K562 (cell line): Measurements from ENCODE around the gene ERAS. TPM values are rescaled to one million over a fixed set of nuclear protein-coding genes. Genes with fewer than 3 reads are reported as not detected.
A peak's percentile ranks its signal among the peaks of the same experiment; 100 is the strongest.

ENCODE experiments used
- ARID2 ChIP-seq: fragments of 450-650 bp; IDR thresholded peaks from 2 replicates; pipeline ENCODE4 v1.6.1; 2017; ENCODE audit warnings: antibody characterized with exemption, mild to moderate bottlenecking
- CCNT2 ChIP-seq: IDR thresholded peaks from 2 replicates; pipeline ENCODE4 v1.6.1; 2011; ENCODE audit warnings: borderline replicate concordance, low read depth, mild to moderate bottlenecking, moderate library complexity, mixed read lengths, low read length; ENCODE audit not compliant: insufficient read length; ENCODE audit errors: extremely low read depth
- EP300 ChIP-seq: IDR thresholded peaks from 2 replicates; pipeline ENCODE4 v1.6.1; 2012; ENCODE audit warnings: low read length, improper control_type of control experiment
- ETV5 ChIP-seq: sonication (generic); formaldehyde crosslinking; IDR thresholded peaks from 2 replicates; pipeline ENCODE4 v1.4.0; 2020; ENCODE audit warnings: low read depth, mild to moderate bottlenecking, missing genetic modification reagents
- ID3 ChIP-seq, 2 experiments: fragments of 250-450 bp in 1 of 2; fragments of 450-650 bp in 1 of 2; sonication (Bioruptor Pico) in 1 of 2; IDR thresholded peaks; 2 replicates each; pipeline versions ENCODE4 v1.6.1 to v1.8.0; 2016 to 2021; ENCODE audit warnings: mild to moderate bottlenecking in 2 of 2, moderate library complexity in 2 of 2, missing compliant biosample characterization in 1 of 2, missing genetic modification characterization in 1 of 2
- KHSRP ChIP-seq: fragments of 450-650 bp; IDR thresholded peaks from 2 replicates; pipeline ENCODE4 v1.6.1; 2017
- MAFF ChIP-seq: IDR thresholded peaks from 2 replicates; pipeline ENCODE4 v1.6.1; 2012; ENCODE audit warnings: low read length, improper control_type of control experiment
- NR2C1 ChIP-seq, 2 experiments: fragments of 450-650 bp; IDR thresholded peaks; 2 replicates each; pipeline ENCODE4 v1.6.1; 2017; ENCODE audit warnings: mild to moderate bottlenecking in 2 of 2, antibody characterized with exemption in 1 of 2, inconsistent platforms in 1 of 2, missing compliant biosample characterization in 1 of 2, missing genetic modification characterization in 1 of 2
- NR4A1 ChIP-seq, 2 experiments: fragments of 250-450 bp in 1 of 2; fragments of 450-650 bp in 1 of 2; sonication (Bioruptor Pico) in 1 of 2; IDR thresholded peaks; 2 replicates each; pipeline versions ENCODE4 v1.4.0 to v1.6.1; 2016 to 2020; ENCODE audit warnings: mild to moderate bottlenecking in 2 of 2, missing compliant biosample characterization in 1 of 2, missing genetic modification characterization in 1 of 2, moderate library complexity in 1 of 2
- POLR2A ChIP-seq: fragments of 450-650 bp; conservative IDR thresholded peaks from 2 replicates; pipeline ENCODE4 v1.6.1; 2016
- STAT6 ChIP-seq: sonication (generic); formaldehyde crosslinking; IDR thresholded peaks from 2 replicates; pipeline ENCODE4 v1.8.1; 2023; ENCODE audit warnings: mild to moderate bottlenecking, missing genetic modification reagents
- TAF1 ChIP-seq: IDR thresholded peaks from 2 replicates; pipeline ENCODE4 v1.6.1; 2011; ENCODE audit warnings: mild to moderate bottlenecking, low read length, moderate library complexity; ENCODE audit not compliant: insufficient read depth, control insufficient read depth, severe bottlenecking; ENCODE audit errors: extremely low read depth
- ZBTB7A ChIP-seq: IDR thresholded peaks from 2 replicates; pipeline ENCODE4 v1.6.1; 2011; ENCODE audit warnings: low read depth, mild to moderate bottlenecking, low read length, moderate library complexity, borderline replicate concordance; ENCODE audit not compliant: control insufficient read depth
- ZNF584 ChIP-seq: fragments of 200-800 bp; sonication (Bioruptor generic); IDR thresholded peaks from 2 replicates; pipeline ENCODE4 v1.6.1; 2016; ENCODE audit warnings: low read depth, mild to moderate bottlenecking, missing genetic modification characterization, missing compliant biosample characterization
- polyA plus RNA-seq, 8 experiments: library from polyadenylated mRNA; depleted of rRNA in 4 of 8; stranded (reverse) in 5 of 8; unstranded in 3 of 8; fragments of >200 nt; fragmentation: Nextera tagmentation in 2 of 8; fragmentation: Illumina TruSeq in 1 of 8; extraction: Ambion mirVana in 2 of 8; extraction: Trizol in 1 of 8; gene quantifications; 2 replicates each; pipeline versions ENCODE4 v1.2.1 to v1.2.3, GENCODE V29; 2011 to 2014; ENCODE audit warnings: inconsistent platforms in 1 of 8, missing spikeins in 1 of 8
- total RNA-seq, 7 experiments: library from RNA; depleted of rRNA in 6 of 7; stranded (reverse); fragments of >200 nt in 6 of 7; fragmentation: Illumina TruSeq in 2 of 7; extraction: Trizol in 2 of 7; gene quantifications; 2 replicates each; pipeline versions ENCODE4 v1.2.1 to v1.2.3, GENCODE V29; 2011 to 2021; ENCODE audit warnings: low replicate concordance in 1 of 7
- TF ChIP-seq, protein P1 (sequence below): fragments of 200-800 bp; sonication (Bioruptor generic); IDR thresholded peaks from 2 replicates; pipeline ENCODE4 v1.6.1; 2016; ENCODE audit warnings: missing genetic modification characterization, missing compliant biosample characterization
- TF ChIP-seq, protein P2 (sequence below): fragments of 250-450 bp; sonication (Bioruptor Pico); IDR thresholded peaks from 2 replicates; pipeline ENCODE4 v1.8.0; 2021; ENCODE audit warnings: borderline replicate concordance, mild to moderate bottlenecking, moderate library complexity; ENCODE audit not compliant: poor library complexity, severe bottlenecking

Gene ERAS
- total and polyA plus RNA-seq, 9 of the 15 experiments (the other 6 are each of a cell fraction or from before 2014, with no cell fraction given) = 0.07 to 0.12 TPM; not detected in 7

DNA sequence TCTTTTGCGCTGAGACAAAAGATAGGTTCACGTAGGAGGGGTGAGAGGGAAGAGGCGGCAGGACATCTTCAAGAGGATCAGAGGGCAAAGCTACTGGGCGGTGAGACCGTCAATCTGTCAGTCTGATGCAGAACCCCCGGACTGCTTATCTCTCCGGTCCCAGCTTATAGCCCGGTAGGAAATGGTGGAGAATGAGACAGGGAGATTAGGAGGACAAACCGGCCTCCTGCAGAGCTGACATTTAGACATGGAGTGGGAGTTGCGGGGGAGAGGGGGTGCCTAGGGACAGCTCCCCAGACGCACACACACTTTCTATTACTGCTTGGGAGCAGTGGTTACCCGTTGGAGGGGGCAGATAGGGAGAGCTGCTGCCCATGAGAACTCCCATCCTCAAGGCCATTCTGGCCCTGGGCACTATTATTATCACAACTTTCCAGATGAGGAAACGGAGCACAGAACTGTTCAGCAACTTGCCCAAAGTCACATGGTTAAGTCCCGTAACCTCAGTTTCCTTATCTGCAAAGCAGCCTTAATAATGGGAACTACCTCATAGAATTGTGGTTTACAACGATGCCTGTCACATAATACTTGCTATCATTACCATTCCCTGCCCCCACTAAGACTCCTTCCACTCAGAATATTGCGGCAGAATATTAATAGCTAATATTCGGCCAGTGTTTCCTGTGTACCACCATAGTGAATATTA is 25.6 kb upstream of the ERAS start (continued):
- TF ChIP-seq STAT6 (CRISPR knock-in tag) (no peak), CCNT2 (peak; percentile 94), EP300 (peak; percentile 99), MAFF (0 out of 2 replicates have a peak, but pooled peaks have one; percentile 1), ETV5 (CRISPR knock-in tag) (peak; percentile 95), ZBTB7A (peak; percentile 63; the same call in 1 of the 2 replicates), NR2C1 (IDR thresholded peaks at IDR 0.05) (no peak), NR2C1 (tag; IDR thresholded peaks at IDR 0.05) (peak; percentile 74), TAF1 (peak; percentile 67), POLR2A (peak; percentile 76), NR4A1 (CRISPR knock-in tag; IDR thresholded peaks at IDR 0.05) (no peak), NR4A1 (tag; IDR thresholded peaks at IDR 0.05) (peak; percentile 64; the same call in 1 of the 2 replicates), ZNF584 (CRISPR knock-in tag) (0 out of 2 replicates have a peak, but pooled peaks have one; percentile 48), ARID2 (no peak), KHSRP (peak; percentile 87), ID3 (CRISPR knock-in tag; IDR thresholded peaks at IDR 0.05) (no peak), ID3 (tag; IDR thresholded peaks at IDR 0.05) (peak; percentile 100)
- TF ChIP-seq, protein P1, sequence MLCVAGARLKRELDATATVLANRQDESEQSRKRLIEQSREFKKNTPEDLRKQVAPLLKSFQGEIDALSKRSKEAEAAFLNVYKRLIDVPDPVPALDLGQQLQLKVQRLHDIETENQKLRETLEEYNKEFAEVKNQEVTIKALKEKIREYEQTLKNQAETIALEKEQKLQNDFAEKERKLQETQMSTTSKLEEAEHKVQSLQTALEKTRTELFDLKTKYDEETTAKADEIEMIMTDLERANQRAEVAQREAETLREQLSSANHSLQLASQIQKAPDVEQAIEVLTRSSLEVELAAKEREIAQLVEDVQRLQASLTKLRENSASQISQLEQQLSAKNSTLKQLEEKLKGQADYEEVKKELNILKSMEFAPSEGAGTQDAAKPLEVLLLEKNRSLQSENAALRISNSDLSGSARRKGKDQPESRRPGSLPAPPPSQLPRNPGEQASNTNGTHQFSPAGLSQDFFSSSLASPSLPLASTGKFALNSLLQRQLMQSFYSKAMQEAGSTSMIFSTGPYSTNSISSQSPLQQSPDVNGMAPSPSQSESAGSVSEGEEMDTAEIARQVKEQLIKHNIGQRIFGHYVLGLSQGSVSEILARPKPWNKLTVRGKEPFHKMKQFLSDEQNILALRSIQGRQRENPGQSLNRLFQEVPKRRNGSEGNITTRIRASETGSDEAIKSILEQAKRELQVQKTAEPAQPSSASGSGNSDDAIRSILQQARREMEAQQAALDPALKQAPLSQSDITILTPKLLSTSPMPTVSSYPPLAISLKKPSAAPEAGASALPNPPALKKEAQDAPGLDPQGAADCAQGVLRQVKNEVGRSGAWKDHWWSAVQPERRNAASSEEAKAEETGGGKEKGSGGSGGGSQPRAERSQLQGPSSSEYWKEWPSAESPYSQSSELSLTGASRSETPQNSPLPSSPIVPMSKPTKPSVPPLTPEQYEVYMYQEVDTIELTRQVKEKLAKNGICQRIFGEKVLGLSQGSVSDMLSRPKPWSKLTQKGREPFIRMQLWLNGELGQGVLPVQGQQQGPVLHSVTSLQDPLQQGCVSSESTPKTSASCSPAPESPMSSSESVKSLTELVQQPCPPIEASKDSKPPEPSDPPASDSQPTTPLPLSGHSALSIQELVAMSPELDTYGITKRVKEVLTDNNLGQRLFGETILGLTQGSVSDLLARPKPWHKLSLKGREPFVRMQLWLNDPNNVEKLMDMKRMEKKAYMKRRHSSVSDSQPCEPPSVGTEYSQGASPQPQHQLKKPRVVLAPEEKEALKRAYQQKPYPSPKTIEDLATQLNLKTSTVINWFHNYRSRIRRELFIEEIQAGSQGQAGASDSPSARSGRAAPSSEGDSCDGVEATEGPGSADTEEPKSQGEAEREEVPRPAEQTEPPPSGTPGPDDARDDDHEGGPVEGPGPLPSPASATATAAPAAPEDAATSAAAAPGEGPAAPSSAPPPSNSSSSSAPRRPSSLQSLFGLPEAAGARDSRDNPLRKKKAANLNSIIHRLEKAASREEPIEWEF (CRISPR knock-in tag) = peak; percentile 84; the same call in 1 of the 2 replicates
- TF ChIP-seq, protein P2, sequence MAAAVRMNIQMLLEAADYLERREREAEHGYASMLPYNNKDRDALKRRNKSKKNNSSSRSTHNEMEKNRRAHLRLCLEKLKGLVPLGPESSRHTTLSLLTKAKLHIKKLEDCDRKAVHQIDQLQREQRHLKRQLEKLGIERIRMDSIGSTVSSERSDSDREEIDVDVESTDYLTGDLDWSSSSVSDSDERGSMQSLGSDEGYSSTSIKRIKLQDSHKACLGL (CRISPR knock-in tag) = no peak
